Neutrophil (primary cell): Measurements from ENCODE around the gene FHAD1.

Experiments used
- H3K27ac ChIP-seq: fragments of 200-600 bp; sonication (generic); 2 replicates; pipeline ENCODE4 v1.5.1; 2016; ENCODE audit warnings: mild to moderate bottlenecking, moderate library complexity
- H3K27me3 ChIP-seq: fragments of 200-600 bp; sonication (generic); 2 replicates; pipeline ENCODE4 v1.6.0; 2016; ENCODE audit warnings: mild to moderate bottlenecking
- H3K36me3 ChIP-seq: fragments of 200-600 bp; sonication (generic); 2 replicates; pipeline ENCODE4 v1.5.1; 2017
- H3K4me1 ChIP-seq, 2 experiments: fragments of 200-600 bp in 1 of 2; sonication (generic) in 1 of 2; 1 replicate in 1 of 2; 2 replicates in 1 of 2; pipeline versions ENCODE4 v1.5.1 to v1.6.1; 2013 to 2016; ENCODE audit warnings: low read depth in 1 of 2, low read length in 1 of 2, mild to moderate bottlenecking in 1 of 2, moderate library complexity in 1 of 2; ENCODE audit not compliant: control insufficient read depth in 1 of 2, insufficient read depth in 1 of 2
- H3K4me3 ChIP-seq, 2 experiments: fragments of 200-600 bp in 1 of 2; sonication (generic) in 1 of 2; 1 replicate in 1 of 2; 2 replicates in 1 of 2; pipeline ENCODE4 v1.5.1; 2013 to 2016; ENCODE audit warnings: low read depth in 1 of 2, low read length in 1 of 2, mild to moderate bottlenecking in 1 of 2, moderate library complexity in 1 of 2
- H3K9me3 ChIP-seq: fragments of 200-600 bp; sonication (generic); 2 replicates; pipeline ENCODE4 v1.5.1; 2016
- TF ChIP-seq, protein P1 (sequence below): fragments of 200-600 bp; sonication (generic); IDR thresholded peaks from 2 replicates; pipeline ENCODE4 v1.5.1; 2016; ENCODE audit warnings: antibody characterized with exemption

Gene FHAD1

GRCh38 chr1:15214527-15214926 is 32.5 kb upstream of the FHAD1 start:
- H3K36me3 ChIP-seq = no peaks in the 10 kb centered on the region
- no peaks in the 10 kb centered on the region for H3K9me3 ChIP-seq
- H3K27me3 ChIP-seq = no peaks in the 10 kb centered on the region
- TF ChIP-seq, protein P1, sequence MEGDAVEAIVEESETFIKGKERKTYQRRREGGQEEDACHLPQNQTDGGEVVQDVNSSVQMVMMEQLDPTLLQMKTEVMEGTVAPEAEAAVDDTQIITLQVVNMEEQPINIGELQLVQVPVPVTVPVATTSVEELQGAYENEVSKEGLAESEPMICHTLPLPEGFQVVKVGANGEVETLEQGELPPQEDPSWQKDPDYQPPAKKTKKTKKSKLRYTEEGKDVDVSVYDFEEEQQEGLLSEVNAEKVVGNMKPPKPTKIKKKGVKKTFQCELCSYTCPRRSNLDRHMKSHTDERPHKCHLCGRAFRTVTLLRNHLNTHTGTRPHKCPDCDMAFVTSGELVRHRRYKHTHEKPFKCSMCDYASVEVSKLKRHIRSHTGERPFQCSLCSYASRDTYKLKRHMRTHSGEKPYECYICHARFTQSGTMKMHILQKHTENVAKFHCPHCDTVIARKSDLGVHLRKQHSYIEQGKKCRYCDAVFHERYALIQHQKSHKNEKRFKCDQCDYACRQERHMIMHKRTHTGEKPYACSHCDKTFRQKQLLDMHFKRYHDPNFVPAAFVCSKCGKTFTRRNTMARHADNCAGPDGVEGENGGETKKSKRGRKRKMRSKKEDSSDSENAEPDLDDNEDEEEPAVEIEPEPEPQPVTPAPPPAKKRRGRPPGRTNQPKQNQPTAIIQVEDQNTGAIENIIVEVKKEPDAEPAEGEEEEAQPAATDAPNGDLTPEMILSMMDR = no peak
- peaks cover 3 to 26% of the 10 kb centered on the region in 2 experiments for H3K4me1 ChIP-seq
- H3K27ac ChIP-seq = no peak overlapping the region
- H3K4me3 ChIP-seq = no peak overlapping the region

- Histone ChIP-seq H3K9me3 (no peaks in the 10 kb centered on the region), H3K4me3 (no peak overlapping the region), H3K4me1 (peaks cover 3 to 26% of the 10 kb centered on the region in 2 experiments), H3K27me3 (no peaks in the 10 kb centered on the region), H3K27ac (no peak overlapping the region), H3K36me3 (no peaks in the 10 kb centered on the region)
- TF ChIP-seq, protein P1 = no peak
These were observed 31.9 kb upstream of the FHAD1 start for GRCh38 chr1:15215116-15215515.

DNA sequence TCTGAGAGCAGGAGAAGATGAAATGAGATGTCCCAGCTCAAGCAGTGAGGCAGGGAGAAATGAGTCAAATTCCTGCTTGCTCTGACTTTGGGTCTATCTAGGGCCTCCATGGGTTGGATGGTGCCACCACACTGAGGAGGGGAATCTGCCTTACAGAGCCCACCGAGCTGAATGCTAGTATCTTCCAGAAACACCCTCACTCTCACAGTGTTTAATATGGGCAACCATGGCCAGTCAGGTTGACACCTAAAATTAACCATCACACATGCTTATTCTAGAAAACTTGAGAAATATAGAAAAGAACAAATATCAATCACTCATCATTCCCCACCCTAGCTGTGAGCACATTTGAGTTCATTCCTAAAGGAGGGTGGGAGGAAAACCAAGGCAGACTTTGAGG is 29.4 kb upstream of the FHAD1 start:
- Histone ChIP-seq H3K4me3 (no peak overlapping the region), H3K4me1 (peaks cover 3 to 22% of the 10 kb centered on the region in 2 experiments), H3K27me3 (no peaks in the 10 kb centered on the region), H3K27ac (no peak overlapping the region), H3K9me3 (no peaks in the 10 kb centered on the region), H3K36me3 (no peaks in the 10 kb centered on the region)
- TF ChIP-seq, protein P1 = no peak

- no peak overlapping the region for H3K4me3 ChIP-seq
- TF ChIP-seq, protein P1 = no peak
- no peaks in the 10 kb centered on the region for H3K36me3 ChIP-seq
- H3K4me1 ChIP-seq = peaks cover under 1 to 17% of the 10 kb centered on the region in 2 experiments
- no peaks in the 10 kb centered on the region for H3K27me3 ChIP-seq
- no peak overlapping the region for H3K27ac ChIP-seq
- no peaks in the 10 kb centered on the region for H3K9me3 ChIP-seq
These were observed 28.4 kb upstream of the FHAD1 start for GRCh38 chr1:15218287-15219279.

DNA sequence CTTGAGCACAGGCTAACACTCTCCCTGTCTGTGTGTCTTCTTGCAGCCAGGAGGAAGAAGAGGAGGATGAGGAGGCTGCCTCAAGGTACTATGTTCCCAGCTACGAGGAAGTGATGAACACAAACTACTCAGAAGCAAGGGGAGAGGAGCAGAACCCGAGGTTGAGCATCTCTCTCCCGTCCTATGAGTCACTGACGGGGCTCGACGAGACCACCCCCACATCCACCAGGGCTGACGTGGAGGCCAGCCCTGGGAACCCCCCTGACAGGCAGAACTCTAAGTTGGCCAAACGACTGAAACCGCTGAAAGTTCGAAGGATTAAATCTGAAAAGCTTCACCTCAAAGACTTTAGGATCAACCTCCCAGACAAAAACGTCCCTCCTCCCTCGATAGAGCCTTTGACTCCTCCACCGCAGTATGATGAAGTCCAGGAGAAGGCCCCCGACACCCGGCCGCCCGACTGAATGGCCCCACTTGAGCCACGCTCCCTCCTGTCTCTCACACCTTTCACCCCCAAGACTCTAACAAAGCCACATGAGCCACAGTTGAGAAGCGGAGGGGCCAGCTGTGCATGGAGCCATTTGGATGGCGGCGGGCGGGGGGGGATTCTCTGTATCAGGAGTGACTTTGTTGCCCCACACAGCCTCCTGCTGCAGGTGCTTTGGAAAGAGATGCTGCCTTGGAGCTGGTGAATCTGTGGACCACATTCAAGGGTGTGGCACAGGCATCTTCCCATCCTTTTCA is 27.6 kb upstream of the FHAD1 start:
- no peaks in the 10 kb centered on the region for H3K9me3 ChIP-seq
- H3K27ac ChIP-seq = no peak overlapping the region
- H3K4me3 ChIP-seq = no peak overlapping the region
- H3K27me3 ChIP-seq = no peaks in the 10 kb centered on the region
- no peaks in the 10 kb centered on the region for H3K36me3 ChIP-seq
- TF ChIP-seq, protein P1 = no peak
- H3K4me1 ChIP-seq = peaks cover 5 to 16% of the 10 kb centered on the region in 2 experiments
